ENCODE results near the gene MACC1.

- TF ChIP-seq, protein P1, sequence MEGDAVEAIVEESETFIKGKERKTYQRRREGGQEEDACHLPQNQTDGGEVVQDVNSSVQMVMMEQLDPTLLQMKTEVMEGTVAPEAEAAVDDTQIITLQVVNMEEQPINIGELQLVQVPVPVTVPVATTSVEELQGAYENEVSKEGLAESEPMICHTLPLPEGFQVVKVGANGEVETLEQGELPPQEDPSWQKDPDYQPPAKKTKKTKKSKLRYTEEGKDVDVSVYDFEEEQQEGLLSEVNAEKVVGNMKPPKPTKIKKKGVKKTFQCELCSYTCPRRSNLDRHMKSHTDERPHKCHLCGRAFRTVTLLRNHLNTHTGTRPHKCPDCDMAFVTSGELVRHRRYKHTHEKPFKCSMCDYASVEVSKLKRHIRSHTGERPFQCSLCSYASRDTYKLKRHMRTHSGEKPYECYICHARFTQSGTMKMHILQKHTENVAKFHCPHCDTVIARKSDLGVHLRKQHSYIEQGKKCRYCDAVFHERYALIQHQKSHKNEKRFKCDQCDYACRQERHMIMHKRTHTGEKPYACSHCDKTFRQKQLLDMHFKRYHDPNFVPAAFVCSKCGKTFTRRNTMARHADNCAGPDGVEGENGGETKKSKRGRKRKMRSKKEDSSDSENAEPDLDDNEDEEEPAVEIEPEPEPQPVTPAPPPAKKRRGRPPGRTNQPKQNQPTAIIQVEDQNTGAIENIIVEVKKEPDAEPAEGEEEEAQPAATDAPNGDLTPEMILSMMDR (IDR thresholded peaks at IDR 0.05), result no peak
- TF ChIP-seq POLR2A (IDR thresholded peaks at IDR 0.05), result no peak
Observed at GRCh38 chr7:20241194-20241910, 24.2 kb upstream of the MACC1 start.
